PFSK-1 (cell line): ENCODE measurements around the gene SYNE2.

Source experiments
- FOXP2 ChIP-seq: optimal IDR thresholded peaks from 2 replicates; pipeline ENCODE3; 2011; ENCODE audit warnings: borderline replicate concordance, control low read depth, inconsistent platforms; ENCODE audit not compliant: insufficient read depth; ENCODE audit errors: extremely low read length, extremely low read depth
- POLR2AphosphoS5 ChIP-seq: IDR thresholded peaks from 2 replicates; pipeline ENCODE4 v1.6.1; 2012; ENCODE audit warnings: low read depth, mild to moderate bottlenecking, control low read depth, low read length, moderate library complexity
- REST ChIP-seq, 2 experiments: IDR thresholded peaks; 2 replicates each; pipeline versions ENCODE4 v1.6.1 to v1.8.0; 2011 to 2012; ENCODE audit warnings: low read depth in 2 of 2, low read length in 2 of 2, control low read depth in 1 of 2, inconsistent platforms in 1 of 2, mild to moderate bottlenecking in 1 of 2, moderate library complexity in 1 of 2; ENCODE audit not compliant: insufficient read depth in 1 of 2
- SIN3A ChIP-seq: IDR thresholded peaks from 2 replicates; pipeline ENCODE4 v1.6.1; 2012; ENCODE audit warnings: mild to moderate bottlenecking, low read length, moderate library complexity, borderline replicate concordance; ENCODE audit not compliant: insufficient read depth
- TAF1 ChIP-seq: IDR thresholded peaks from 2 replicates; pipeline ENCODE4 v1.6.1; 2012; ENCODE audit warnings: low read length, control low read depth, borderline replicate concordance; ENCODE audit not compliant: insufficient read depth

The SYNE2 gene

GRCh38 chr14:64238631-64239030 lies 385.8 kb downstream of the SYNE2 start:
- no peak for TF ChIP-seq TAF1

DNA sequence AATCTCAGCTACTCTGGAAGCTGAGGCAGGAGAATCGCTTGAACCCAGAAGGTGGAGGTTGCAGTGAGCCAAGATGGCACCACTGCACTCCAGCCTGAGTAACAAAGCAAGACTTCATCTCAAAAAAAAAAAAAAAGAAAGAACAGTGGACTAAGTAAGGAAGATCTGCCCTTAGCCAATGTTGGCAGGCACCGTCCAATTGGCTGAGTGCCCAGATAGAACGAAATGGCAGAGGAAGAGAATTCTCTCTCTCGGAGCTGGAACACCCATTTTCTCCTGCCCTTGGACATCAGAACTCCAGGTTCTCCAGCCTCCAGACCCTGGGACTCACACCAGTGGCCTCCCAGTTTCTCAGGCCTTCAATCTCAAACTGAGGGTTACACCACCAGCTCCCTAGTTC lies 391.5 kb downstream of the SYNE2 start:
- no peak for TF ChIP-seq FOXP2
- no peak for TF ChIP-seq SIN3A
- TF ChIP-seq POLR2AphosphoS5, result no peak
- no peak for TF ChIP-seq TAF1
- no peak for TF ChIP-seq REST (IDR thresholded peaks at IDR 0.05; ENCODE audit: insufficient read depth in 1 of 2, low read depth in 2 of 2, low read length in 2 of 2)

GRCh38 chr14:64245491-64245890 lies 392.7 kb downstream of the SYNE2 start:
- TF ChIP-seq FOXP2 (no peak), SIN3A (no peak), TAF1 (no peak), REST (IDR thresholded peaks at IDR 0.05; ENCODE audit: insufficient read depth in 1 of 2, low read depth in 2 of 2, low read length in 2 of 2) (no peak), POLR2AphosphoS5 (no peak)

GRCh38 chr14:64246688-64247087 lies 393.9 kb downstream of the SYNE2 start:
- TF ChIP-seq POLR2AphosphoS5 (no peak), FOXP2 (no peak), REST (IDR thresholded peaks at IDR 0.05; ENCODE audit: insufficient read depth in 1 of 2, low read depth in 2 of 2, low read length in 2 of 2) (no peak), SIN3A (no peak), TAF1 (no peak)

- TF ChIP-seq TAF1, result no peak
- TF ChIP-seq REST (IDR thresholded peaks at IDR 0.05; ENCODE audit: insufficient read depth in 1 of 2, low read depth in 2 of 2, low read length in 2 of 2), result no peak
- no peak for TF ChIP-seq SIN3A
- TF ChIP-seq FOXP2, result no peak
- no peak for TF ChIP-seq POLR2AphosphoS5
Observed at GRCh38 chr14:64247195-64247594, 394.4 kb downstream of the SYNE2 start.
